GM21381 (cell line): Measurements from ENCODE around the gene FAM219B.

ENCODE experiments used
- ATAC-seq: cut with Tn5 transposase; IDR thresholded peaks from one replicate; pipeline ENCODE4 v1.9.1; 2021; ENCODE audit warnings: mild to moderate bottlenecking, moderate library complexity; ENCODE audit not compliant: unreplicated experiment

Gene FAM219B

GRCh38 chr15:74851960-74852359 lies 54.7 kb downstream of the FAM219B start:
- no peak for ATAC-seq

- ATAC-seq, result no peak
Observed at GRCh38 chr15:74850393-74850792, 56.3 kb downstream of the FAM219B start.
